Uterus (tissue), 4 donors: ENCODE measurements around the gene CHID1. TPM values are rescaled to one million over a fixed set of nuclear protein-coding genes. Genes with fewer than 3 reads are reported as not detected.

Experiments
- DNase-seq, 2 donors: peaks; one replicate each; pipeline ENCODE4 v3.0.0-alpha.2; 2019 to 2020
- H3K27ac ChIP-seq, 2 donors: fragments of 200-600 bp; sonication (generic); 1 replicate in 1 of 2; 2 replicates in 1 of 2; pipeline ENCODE4 v1.5.1; 2016 to 2018
- H3K27me3 ChIP-seq, 2 donors: fragments of 200-600 bp; sonication (generic); one replicate each; pipeline ENCODE4 v1.5.1; 2018 to 2019; ENCODE audit warnings: control low read depth in 1 of 2
- H3K36me3 ChIP-seq, 2 donors: fragments of 200-600 bp; sonication (generic); one replicate each; pipeline ENCODE4 v1.5.1; 2019; ENCODE audit warnings: control low read depth in 1 of 2
- H3K4me1 ChIP-seq, 2 donors: fragments of 200-600 bp; sonication (generic); one replicate each; pipeline ENCODE4 v1.5.1; 2018 to 2019; ENCODE audit warnings: control low read depth in 1 of 2
- H3K4me3 ChIP-seq, 2 donors: fragments of 200-600 bp; sonication (generic); 1 replicate in 1 of 2; 2 replicates in 1 of 2; pipeline ENCODE4 v1.5.1; 2018 to 2019; ENCODE audit warnings: mild to moderate bottlenecking in 1 of 2
- H3K9me3 ChIP-seq, 2 donors: fragments of 200-600 bp; sonication (generic); one replicate each; pipeline ENCODE4 v1.5.1; 2019; ENCODE audit warnings: control low read depth in 1 of 2
- POLR2A ChIP-seq, 2 donors: fragments of 450-650 bp; IDR thresholded peaks; one replicate each; pipeline ENCODE4 v1.6.1; 2016; ENCODE audit warnings: antibody characterized with exemption in 2 of 2, mild to moderate bottlenecking in 1 of 2, moderate library complexity in 1 of 2
- intact Hi-C: fragments of 100-400 bp; cut with DNase I; formaldehyde crosslinking; loops from one replicate; pipeline ENCODE4 v1.15.1; 2023; ENCODE audit warnings: low total_unique reads
- total RNA-seq, 4 donors: library from RNA; depleted of rRNA in 3 of 4; stranded (reverse); fragments of >200 nt in 3 of 4; gene quantifications; one replicate each; pipeline versions ENCODE4 v1.1.0 to v1.2.4, GENCODE V29; 2014 to 2023
- TF ChIP-seq, protein P1 (sequence below), 4 experiments: fragments of 200-600 bp in 2 of 4; fragments of 450-650 bp in 2 of 4; sonication (generic) in 2 of 4; IDR thresholded peaks; one replicate each; pipeline ENCODE4 v1.5.1; 2016 to 2019; ENCODE audit warnings: antibody characterized with exemption in 4 of 4, mild to moderate bottlenecking in 2 of 4, moderate library complexity in 1 of 4
- donor health status: DM: yes; HTN: yes; CAD: no.

The CHID1 gene
- total RNA-seq, 4 donors from 2014 or later: 20.3 to 57.9 (median 48.4) TPM

GRCh38 chr11:924406-925157 lies 14.0 kb upstream of the CHID1 start:
- intact Hi-C loops: no loop called here
- no peaks in the 10 kb centered on the region for H3K36me3 ChIP-seq
- peak overlapping the region; percentile 84 to 89 for H3K27ac ChIP-seq
- H3K4me1 ChIP-seq: peaks cover 0 to 6% of the 10 kb centered on the region in 2 donors
- peak overlapping the region in 1 of 2 donors; percentile 84 for H3K4me3 ChIP-seq
- TF ChIP-seq, protein P1, sequence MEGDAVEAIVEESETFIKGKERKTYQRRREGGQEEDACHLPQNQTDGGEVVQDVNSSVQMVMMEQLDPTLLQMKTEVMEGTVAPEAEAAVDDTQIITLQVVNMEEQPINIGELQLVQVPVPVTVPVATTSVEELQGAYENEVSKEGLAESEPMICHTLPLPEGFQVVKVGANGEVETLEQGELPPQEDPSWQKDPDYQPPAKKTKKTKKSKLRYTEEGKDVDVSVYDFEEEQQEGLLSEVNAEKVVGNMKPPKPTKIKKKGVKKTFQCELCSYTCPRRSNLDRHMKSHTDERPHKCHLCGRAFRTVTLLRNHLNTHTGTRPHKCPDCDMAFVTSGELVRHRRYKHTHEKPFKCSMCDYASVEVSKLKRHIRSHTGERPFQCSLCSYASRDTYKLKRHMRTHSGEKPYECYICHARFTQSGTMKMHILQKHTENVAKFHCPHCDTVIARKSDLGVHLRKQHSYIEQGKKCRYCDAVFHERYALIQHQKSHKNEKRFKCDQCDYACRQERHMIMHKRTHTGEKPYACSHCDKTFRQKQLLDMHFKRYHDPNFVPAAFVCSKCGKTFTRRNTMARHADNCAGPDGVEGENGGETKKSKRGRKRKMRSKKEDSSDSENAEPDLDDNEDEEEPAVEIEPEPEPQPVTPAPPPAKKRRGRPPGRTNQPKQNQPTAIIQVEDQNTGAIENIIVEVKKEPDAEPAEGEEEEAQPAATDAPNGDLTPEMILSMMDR (IDR thresholded peaks at IDR 0.05): no peak
- no peak for TF ChIP-seq POLR2A (IDR thresholded peaks at IDR 0.05)
- no peaks in the 10 kb centered on the region for H3K9me3 ChIP-seq
- DNase-seq: peak; percentile 31 to 32
- no peaks in the 10 kb centered on the region for H3K27me3 ChIP-seq

DNA sequence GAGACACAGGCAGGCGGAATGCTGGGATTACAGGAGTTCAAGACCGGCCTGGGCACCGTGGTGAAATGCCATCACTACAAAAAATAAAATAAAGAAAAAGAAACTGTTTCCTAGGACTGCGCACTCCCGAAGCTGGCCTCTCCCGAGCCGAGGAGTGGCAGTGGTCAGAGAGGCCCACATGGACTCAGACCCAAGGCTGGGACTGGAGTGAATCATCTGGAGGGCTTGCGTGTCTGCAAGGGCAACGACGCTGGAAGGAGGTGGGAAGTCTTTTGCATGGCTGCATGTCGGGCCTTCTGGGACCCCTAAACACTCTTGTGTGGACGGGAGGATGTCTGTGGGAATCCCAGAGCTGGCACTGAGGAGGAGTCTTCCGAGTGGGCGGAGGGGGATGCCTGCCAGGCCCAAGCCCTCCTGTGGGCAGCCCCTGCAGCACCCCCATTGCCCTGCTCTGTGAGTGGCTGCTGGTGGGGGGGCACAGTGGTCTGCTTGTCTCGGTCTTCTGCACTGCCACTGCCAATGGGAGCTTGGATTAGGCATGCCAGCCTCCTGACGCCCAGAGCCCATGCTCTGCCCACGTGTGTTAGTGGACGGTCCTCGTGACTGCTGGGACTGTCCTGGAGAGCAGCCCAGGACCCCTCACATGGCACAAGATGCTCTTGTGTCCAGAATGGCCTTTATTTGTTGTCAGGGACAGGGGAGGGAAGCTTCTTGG lies 13.2 kb upstream of the CHID1 start:
- Histone ChIP-seq H3K27ac (peak overlapping the region in 1 of 2 donors; percentile 84), H3K27me3 (no peaks in the 10 kb centered on the region), H3K36me3 (no peaks in the 10 kb centered on the region), H3K4me3 (no peak overlapping the region), H3K4me1 (peaks cover 0 to 6% of the 10 kb centered on the region in 2 donors), H3K9me3 (no peaks in the 10 kb centered on the region)
- intact Hi-C loops: no loop called here
- no peak for DNase-seq
- TF ChIP-seq, protein P1 (IDR thresholded peaks at IDR 0.05): no peak
- TF ChIP-seq POLR2A (IDR thresholded peaks at IDR 0.05): no peak

DNA sequence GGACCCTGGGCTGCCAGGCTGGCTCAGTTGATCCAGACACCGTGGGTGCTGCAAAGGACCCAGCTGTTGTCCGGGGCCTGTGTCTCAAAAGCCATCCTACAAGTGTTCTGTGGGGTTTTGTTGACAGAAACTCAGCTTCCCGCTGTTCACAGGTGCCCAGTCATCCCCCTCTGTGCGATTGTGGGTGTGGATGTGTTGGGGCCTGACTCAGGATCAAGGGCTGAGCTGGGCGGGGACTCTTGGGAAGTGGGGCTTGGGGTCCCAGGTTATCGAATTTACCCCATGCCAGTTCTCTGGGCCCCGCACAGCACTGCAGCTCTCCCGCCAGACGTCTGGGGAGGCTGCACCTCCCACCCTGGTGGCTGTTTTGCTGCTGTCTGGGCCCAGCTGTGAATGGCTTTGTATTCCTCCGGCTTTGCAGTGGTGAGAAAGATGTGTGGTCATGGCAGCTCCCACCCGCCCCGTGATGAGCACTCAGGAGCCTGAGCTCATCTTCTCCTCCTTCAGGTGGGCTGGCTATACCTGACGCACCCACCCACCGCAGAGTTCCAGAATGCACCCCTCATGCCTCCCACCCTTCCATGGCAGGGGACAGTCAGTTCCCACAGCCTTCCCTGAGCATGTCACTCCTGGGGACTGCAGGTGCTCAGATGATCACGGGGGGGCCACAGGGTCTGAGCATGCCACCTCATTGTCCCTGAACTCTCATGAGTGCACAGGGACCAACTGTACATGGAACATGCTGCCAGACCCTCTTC lies 11.5 kb upstream of the CHID1 start:
- no peak overlapping the region for H3K27ac ChIP-seq
- peaks cover 0 to 4% of the 10 kb centered on the region in 2 donors for H3K4me1 ChIP-seq
- H3K36me3 ChIP-seq: no peaks in the 10 kb centered on the region
- TF ChIP-seq, protein P1 (IDR thresholded peaks at IDR 0.05): no peak
- no peak overlapping the region for H3K4me3 ChIP-seq
- intact Hi-C loops: no loop called here
- DNase-seq: no peak
- no peaks in the 10 kb centered on the region for H3K9me3 ChIP-seq
- no peaks in the 10 kb centered on the region for H3K27me3 ChIP-seq

GRCh38 chr11:917426-917825 lies 6.8 kb upstream of the CHID1 start:
- Histone ChIP-seq H3K27me3 (no peaks in the 10 kb centered on the region), H3K36me3 (no peaks in the 10 kb centered on the region), H3K4me3 (no peak overlapping the region), H3K4me1 (no peaks in the 10 kb centered on the region), H3K9me3 (no peaks in the 10 kb centered on the region), H3K27ac (no peak overlapping the region)
- DNase-seq: no peak
- intact Hi-C loops: no loop called here
- TF ChIP-seq, protein P1 (IDR thresholded peaks at IDR 0.05): no peak
- TF ChIP-seq POLR2A (IDR thresholded peaks at IDR 0.05): no peak
